Glomerular endothelial cell (primary cell): ENCODE results near the gene S100A13. TPM values are rescaled to one million over a fixed set of nuclear protein-coding genes. Genes with fewer than 3 reads are reported as not detected.

ENCODE experiments used
- DNase-seq: peaks from one replicate; pipeline ENCODE4 v3.0.0-alpha.2; 2011; ENCODE audit warnings: low read depth, low spot score; ENCODE audit errors: extremely low read depth
- total RNA-seq: library from RNA; depleted of rRNA; stranded (reverse); fragments of >200 nt; gene quantifications from 2 replicates; pipeline ENCODE4 v1.2.3, GENCODE V29; 2015

S100A13 gene
- total RNA-seq, 1 donor from 2014 or later = 104 TPM

GRCh38 chr1:153628638-153629342 is 1.5 kb upstream of the S100A13 start:
- no peak for DNase-seq

GRCh38 chr1:153627715-153628626 is 666 bp upstream of the S100A13 start, which contains the start of gene S100A1:
Gene S100A1 (plus strand): TSS chr1:153628434. CDS start chr1:153630522, 2,088 bp downstream.
- DNase-seq = no peak

GRCh38 chr1:153626477-153626903 is 815 bp downstream of the S100A13 start:
- DNase-seq = no peak

DNA sequence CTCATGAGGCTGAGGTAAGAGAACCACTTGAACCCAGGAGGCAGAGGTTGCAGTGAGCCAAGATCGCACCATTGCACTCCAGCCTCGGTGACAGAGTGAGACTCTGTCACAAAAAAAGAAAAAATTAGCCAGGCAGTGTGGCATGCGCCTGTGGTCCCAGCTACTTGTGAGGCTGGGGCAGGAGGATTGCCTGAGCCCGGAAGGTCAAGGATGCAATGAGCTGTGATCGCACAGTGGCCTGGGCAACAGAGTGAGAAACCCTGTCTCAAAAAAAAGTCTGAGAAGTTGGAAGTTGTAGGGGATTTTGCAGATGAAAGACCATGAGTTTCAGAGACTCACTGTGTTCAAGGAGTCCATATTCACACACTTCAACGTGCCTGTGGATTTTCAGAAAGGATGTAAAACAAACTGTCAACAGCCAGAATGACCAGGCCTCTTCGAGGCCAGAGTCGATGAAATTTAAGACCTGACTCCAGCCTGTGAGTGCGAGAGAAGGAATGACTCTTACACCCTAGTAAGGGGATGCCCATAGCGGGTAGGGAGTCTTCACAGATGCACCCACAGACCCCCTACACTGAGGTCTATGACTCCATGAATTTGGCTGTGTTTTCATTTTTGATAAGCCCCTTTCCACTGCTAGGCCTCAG is 2.2 kb downstream of the S100A13 start:
- no peak for DNase-seq

DNA sequence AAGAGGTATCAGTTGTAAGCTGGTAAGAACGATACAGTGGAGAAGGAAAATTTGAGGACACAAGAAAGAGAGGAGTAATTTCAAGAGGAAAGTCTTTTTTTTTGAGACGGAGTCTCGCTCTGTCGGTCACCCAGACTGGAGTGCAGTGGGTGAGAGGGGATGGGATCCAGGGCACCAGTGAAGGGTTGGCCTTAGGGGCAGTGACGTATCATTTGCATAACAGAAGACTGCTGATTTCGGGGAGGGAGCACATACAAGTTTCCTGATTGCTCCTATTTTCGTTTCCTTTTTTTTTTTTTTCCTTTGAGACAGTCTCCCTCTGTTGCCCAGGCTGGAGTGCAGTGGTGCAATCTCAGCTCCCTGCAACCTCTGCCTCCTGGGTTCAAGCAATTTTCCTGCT is 4.2 kb downstream of the S100A13 start:
- DNase-seq = no peak

- no peak for DNase-seq
Observed at GRCh38 chr1:153619171-153619570, 8.1 kb downstream of the S100A13 start.

DNA sequence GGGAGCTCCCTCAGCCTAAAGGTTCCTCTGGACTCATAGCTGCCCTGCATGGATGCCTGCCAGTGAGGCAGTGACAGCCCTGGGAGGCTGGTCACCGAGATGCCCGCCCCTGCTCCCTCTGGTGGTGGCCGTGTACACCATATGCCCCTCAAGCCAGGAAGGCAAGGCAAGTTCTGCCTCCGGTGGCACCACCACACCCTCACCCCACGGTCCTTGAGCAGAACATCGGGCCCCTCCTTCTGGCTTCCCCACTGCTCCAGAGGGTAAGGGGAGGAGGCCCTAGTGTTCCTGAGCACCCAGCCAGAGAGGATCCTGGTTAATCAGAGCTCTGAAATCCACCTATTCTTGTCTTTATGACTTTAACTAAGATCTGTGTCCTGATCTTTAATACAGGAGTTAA is 9.6 kb downstream of the S100A13 start:
- no peak for DNase-seq

DNA sequence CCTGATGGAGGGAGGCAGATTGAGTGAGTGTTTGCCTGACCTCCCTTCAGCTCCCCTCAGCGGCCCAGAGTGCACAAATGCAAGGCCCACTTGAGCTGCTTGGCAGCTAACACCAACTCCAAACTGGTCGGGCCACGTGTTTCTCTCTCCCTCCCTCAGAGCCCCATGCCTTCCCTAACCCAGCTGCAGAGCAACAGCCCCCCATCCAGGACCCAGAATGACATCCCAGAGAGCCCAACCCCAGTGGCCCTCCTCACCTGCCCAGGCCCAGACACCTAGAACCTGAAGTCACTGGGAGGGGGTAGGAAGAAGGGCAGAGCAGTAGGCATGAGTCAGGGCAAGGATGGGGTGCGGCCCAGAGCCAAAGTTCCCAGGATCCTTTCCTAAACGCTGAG is 10.4 kb downstream of the S100A13 start:
- no peak for DNase-seq

DNA sequence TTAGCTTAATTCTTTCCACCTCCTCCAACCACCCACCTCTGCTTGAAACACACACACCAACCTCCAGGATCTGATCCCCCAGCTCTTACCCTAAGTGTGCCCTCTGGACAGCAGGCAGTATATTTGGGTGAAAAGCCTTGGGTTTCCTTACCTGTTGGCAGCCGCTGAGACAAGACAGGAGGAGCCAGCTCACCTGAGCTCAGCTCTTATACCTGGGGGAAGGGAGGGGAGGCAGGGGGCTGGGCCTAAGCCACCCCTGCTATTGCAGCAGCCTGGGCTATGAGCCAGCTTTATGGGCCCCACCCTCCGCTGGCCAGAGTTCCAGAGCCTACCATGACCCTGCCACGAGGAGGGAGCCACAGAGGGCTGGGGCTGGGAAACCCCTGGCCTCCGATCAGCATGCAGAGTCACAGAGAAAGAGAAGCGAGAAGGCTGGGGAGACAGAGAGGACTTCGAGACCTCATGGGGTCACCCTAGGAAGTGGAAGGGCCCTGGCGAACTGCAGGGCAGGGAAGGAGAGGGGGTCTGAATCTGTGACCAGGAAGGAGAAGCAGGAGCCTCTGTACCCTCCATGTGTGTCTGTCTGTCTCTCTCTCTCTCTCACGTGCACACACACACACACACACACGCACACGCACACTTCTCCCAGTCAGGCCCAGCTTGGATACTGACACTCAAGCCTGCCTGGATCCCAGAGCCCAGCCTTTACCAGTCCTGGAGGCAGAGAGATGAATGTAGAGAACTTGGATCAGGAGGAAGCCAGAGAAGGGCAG is 11.0 kb downstream of the S100A13 start, which contains the start of gene S100A14:
Gene S100A14, minus strand, starts transcription at position 182 of the 773 bp plus-strand sequence. CDS start 467 bp downstream, outside the sequence.
- no peak for DNase-seq

GRCh38 chr1:153615406-153615805 is 11.9 kb downstream of the S100A13 start:
- no peak for DNase-seq

DNA sequence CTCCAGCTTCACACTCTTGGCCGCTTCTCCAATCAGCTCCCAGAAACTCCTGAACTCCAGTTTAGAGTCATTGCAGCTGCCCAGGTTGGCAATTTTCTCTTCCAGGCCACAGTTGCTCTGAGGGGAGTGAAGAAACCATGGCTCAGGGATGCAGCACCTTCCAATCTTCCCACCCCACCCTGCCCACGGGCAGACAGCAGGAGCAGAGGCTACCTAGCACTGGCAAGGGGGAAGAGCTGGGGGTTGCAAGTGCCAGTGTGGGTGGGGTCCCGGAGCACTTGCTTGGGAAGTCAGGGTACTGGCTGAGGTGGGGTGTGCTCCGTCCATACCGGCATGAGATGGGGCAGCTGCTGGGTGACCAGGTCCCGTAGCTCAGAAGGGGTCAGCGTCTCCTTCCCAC is 12.4 kb downstream of the S100A13 start:
- DNase-seq = no peak

- DNase-seq = no peak
Observed at GRCh38 chr1:153614189-153614900, 13.0 kb downstream of the S100A13 start.

DNA sequence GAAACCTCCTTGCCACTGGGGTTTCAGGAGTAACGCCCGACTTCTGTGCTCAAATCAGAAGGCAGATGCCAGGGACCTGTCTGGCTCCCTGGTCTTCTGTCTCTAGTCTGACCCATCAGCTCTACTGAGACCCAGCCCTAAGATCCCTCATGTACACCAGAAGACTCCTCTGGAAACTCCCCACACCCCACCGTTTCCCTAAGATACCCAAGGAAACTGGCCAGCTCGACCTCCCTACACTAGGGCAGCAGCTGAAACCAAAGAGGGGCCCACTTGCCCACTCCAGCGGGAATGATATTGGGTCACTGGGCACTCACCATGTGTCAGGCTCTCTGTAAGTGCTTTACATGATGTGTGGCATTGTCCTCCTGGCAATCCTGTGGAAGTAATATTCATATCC is 13.9 kb downstream of the S100A13 start:
- DNase-seq = no peak

DNA sequence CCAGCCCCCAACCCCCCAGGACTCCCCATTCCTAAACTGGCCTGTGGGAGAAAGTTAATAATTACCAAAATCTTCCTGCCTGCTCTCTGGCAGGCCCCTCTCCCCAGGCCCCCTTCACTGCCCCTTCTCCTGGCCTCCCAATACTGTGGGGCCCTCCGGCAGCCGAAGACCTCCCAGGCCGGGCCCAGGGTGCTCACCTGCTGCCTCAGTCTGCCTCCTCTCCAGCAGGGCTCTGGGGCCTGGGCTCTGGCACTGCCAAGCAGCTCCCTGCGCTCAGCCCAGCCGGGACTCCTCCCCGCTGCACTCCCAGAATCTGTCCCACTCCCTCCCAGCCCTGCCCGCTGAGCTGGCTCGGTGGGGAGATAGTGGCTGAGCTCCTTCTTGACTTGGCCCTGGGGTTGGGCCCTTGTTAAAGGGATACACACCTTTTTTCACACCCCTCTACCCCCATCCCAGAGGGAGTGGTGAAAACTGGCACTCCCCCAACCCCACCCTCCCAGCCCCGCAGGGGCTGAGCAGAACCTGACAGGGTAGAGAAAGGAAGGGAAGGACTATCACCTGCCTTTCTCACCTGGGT is 14.5 kb downstream of the S100A13 start, which contains the start of gene S100A16:
Gene S100A16, minus strand, starts transcription at position 383 of the 577 bp plus-strand sequence. CDS start 4,986 bp downstream, outside the sequence.
- DNase-seq = no peak

DNA sequence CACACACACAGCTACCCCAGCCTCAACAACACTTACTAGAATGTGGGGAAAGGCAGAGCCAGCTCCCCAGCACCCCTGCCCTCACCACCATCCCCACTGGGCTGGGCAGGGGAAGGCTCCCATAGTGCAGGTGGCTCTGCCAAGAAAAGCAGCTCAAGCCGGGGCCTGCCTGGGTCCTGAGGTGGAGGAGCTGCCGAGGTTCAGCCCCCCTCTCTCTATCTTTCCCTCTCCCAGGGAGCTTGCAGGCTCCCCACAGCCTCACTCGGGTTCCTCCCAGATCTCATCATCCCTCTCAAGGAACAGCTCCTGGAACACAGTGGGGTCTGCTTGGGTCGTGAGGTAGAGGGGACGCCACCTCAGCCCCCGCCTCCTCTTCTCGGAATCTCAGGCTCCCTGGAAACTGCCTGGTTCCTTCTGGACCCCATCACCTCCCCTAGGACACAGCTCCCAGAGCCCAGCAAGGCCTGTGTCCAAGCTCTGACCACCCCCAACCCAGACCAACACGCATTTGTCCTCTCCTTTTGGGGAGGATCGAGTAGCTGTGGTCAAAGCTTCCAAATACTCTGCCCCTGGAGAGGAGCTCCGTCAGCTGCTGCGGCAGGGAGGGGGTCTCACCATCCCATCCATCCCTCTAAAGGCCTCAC is 15.1 kb downstream of the S100A13 start:
- DNase-seq = no peak

- no peak for DNase-seq
Observed at GRCh38 chr1:153611356-153611755, 15.9 kb downstream of the S100A13 start.

DNA sequence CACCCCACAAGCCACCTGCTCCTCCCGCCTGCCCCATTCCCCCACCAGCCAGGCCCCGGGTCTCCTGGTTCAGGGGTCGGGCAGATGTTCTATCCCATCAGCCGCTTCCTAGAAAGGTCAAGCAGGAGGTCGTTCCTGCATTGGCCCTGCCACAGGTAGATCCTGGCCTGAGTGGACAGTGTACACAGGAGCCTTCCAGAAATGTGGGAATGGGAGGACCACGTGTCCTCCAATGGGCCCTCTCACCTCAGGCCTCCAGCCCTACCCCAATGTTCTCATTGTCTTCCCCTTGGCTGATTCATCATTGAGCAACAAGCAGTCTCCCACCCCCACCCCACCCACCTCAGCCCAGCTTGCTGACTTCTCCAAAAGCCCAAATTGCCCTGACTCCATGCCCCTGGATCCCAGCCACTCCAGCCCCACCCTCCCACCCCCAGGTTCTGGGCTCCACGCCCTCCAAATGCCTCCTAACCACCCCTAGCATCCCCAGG is 16.4 kb downstream of the S100A13 start:
- no peak for DNase-seq

- DNase-seq = no peak
Observed at GRCh38 chr1:153610334-153610733, 17.0 kb downstream of the S100A13 start.

- no peak for DNase-seq
Observed at GRCh38 chr1:153609585-153609907, 17.8 kb downstream of the S100A13 start.
